Ishikawa (cell line): ENCODE data around the gene TPD52L2.

Experiments used
- CEBPB ChIP-seq: IDR thresholded peaks from 2 replicates; pipeline ENCODE4 v1.6.1; 2012
- CREB1 ChIP-seq: IDR thresholded peaks from 2 replicates; pipeline ENCODE4 v1.6.1; 2012; ENCODE audit warnings: low read depth
- EGR1 ChIP-seq: IDR thresholded peaks from 2 replicates; pipeline ENCODE4 v1.6.1; 2012
- EP300 ChIP-seq: IDR thresholded peaks from 2 replicates; pipeline ENCODE4 v1.6.1; 2012; ENCODE audit warnings: borderline replicate concordance
- FOXM1 ChIP-seq: IDR thresholded peaks from 2 replicates; pipeline ENCODE4 v1.6.1; 2012; ENCODE audit warnings: low read depth, borderline replicate concordance
- MAX ChIP-seq: IDR thresholded peaks from 2 replicates; pipeline ENCODE4 v1.6.1; 2012
- NFIC ChIP-seq: IDR thresholded peaks from 2 replicates; pipeline ENCODE4 v1.6.1; 2012
- RAD21 ChIP-seq: IDR thresholded peaks from 2 replicates; pipeline ENCODE4 v1.6.1; 2012; ENCODE audit warnings: low read depth
- REST ChIP-seq: IDR thresholded peaks from 2 replicates; pipeline ENCODE4 v1.6.1; 2012; ENCODE audit warnings: low read depth, mild to moderate bottlenecking
- TAF1 ChIP-seq: IDR thresholded peaks from 2 replicates; pipeline ENCODE4 v1.6.1; 2012; ENCODE audit warnings: low read depth, mild to moderate bottlenecking
- TCF12 ChIP-seq: IDR thresholded peaks from 2 replicates; pipeline ENCODE4 v1.6.1; 2012; ENCODE audit warnings: low read depth
- TEAD4 ChIP-seq: IDR thresholded peaks from 2 replicates; pipeline ENCODE4 v1.6.1; 2012
- USF1 ChIP-seq: IDR thresholded peaks from 2 replicates; pipeline ENCODE4 v1.6.1; 2012
- YY1 ChIP-seq: IDR thresholded peaks from 2 replicates; pipeline ENCODE4 v1.6.1; 2012; ENCODE audit warnings: low read depth
- ZBTB7A ChIP-seq: IDR thresholded peaks from 2 replicates; pipeline ENCODE4 v1.6.1; 2012; ENCODE audit warnings: low read depth

The TPD52L2 gene

GRCh38 chr20:63924241-63924640 is 59.2 kb downstream of the TPD52L2 start:
- TF ChIP-seq TEAD4 (no peak), MAX (no peak), CEBPB (no peak), RAD21 (no peak), EGR1 (no peak), ZBTB7A (no peak), YY1 (no peak), NFIC (no peak)

- TF ChIP-seq TAF1 (no peak), YY1 (no peak), EGR1 (no peak), REST (no peak), USF1 (no peak), ZBTB7A (no peak), MAX (no peak), FOXM1 (no peak), NFIC (no peak), CEBPB (no peak), RAD21 (no peak), TEAD4 (no peak), EP300 (no peak), TCF12 (no peak), CREB1 (no peak)
Observed at GRCh38 chr20:63926298-63926697, 61.2 kb downstream of the TPD52L2 start.

GRCh38 chr20:63929071-63929470 is 64.0 kb downstream of the TPD52L2 start:
- TF ChIP-seq CEBPB (no peak), YY1 (no peak), USF1 (no peak), EGR1 (no peak), RAD21 (no peak), MAX (no peak), REST (no peak), EP300 (no peak), TAF1 (no peak), FOXM1 (no peak), ZBTB7A (no peak), NFIC (no peak)

- TF ChIP-seq TEAD4 (no peak), YY1 (no peak), CREB1 (no peak), TCF12 (no peak), TAF1 (no peak), REST (no peak), NFIC (no peak), MAX (no peak), FOXM1 (no peak), CEBPB (no peak), USF1 (no peak), EP300 (no peak), RAD21 (no peak)
Observed at GRCh38 chr20:63930971-63931553, 66.0 kb downstream of the TPD52L2 start.
